Astrocyte of the cerebellum (primary cell): ENCODE data around the gene HIPK2.

Experiments
- DNase-seq: peaks from one replicate; pipeline ENCODE4 v3.0.0-alpha.2; 2011; ENCODE audit warnings: low read depth
- H3K4me3 ChIP-seq: 2 replicates; pipeline ENCODE4 v1.5.1; 2011; ENCODE audit warnings: mild to moderate bottlenecking, low read depth, low read length, moderate library complexity
- CTCF ChIP-seq: IDR thresholded peaks from 2 replicates; pipeline ENCODE4 v1.5.1; 2012; ENCODE audit warnings: low read length, low read depth, moderate library complexity, mild to moderate bottlenecking; ENCODE audit errors: missing control alignments
- in situ Hi-C: cut with HindIII; loops from 2 replicates; pipeline ENCODE4 v1.10.0; 2017; ENCODE audit warnings: low sequenced_read_pairs

HIPK2 gene

GRCh38 chr7:139735466-139735865 is 42.3 kb downstream of the HIPK2 start:
- TF ChIP-seq CTCF, result no peak
- in situ Hi-C loops, result no loop called here
- no peak overlapping the region for H3K4me3 ChIP-seq
- DNase-seq, result no peak

- no peak overlapping the region for H3K4me3 ChIP-seq
- in situ Hi-C loops, result no loop called here
- TF ChIP-seq CTCF, result no peak
- peak; percentile 90 for DNase-seq
Observed at GRCh38 chr7:139734395-139734794, 43.4 kb downstream of the HIPK2 start.

- H3K4me3 ChIP-seq, result no peak overlapping the region
- in situ Hi-C loops, result no loop called here
- TF ChIP-seq CTCF, result no peak
- no peak for DNase-seq
Observed at GRCh38 chr7:139733751-139734150, 44.0 kb downstream of the HIPK2 start.

- DNase-seq, result no peak
- in situ Hi-C loops, result no loop called here
- TF ChIP-seq CTCF, result no peak
- H3K4me3 ChIP-seq, result no peak overlapping the region
Observed at GRCh38 chr7:139732471-139733167, 45.2 kb downstream of the HIPK2 start.

GRCh38 chr7:139731802-139732470 is 45.9 kb downstream of the HIPK2 start:
- DNase-seq, result peak; percentile 66
- H3K4me3 ChIP-seq, result no peak overlapping the region
- in situ Hi-C loops, result no loop called here

More at GRCh38 chr7:139731802-139732470, 45.9 kb downstream of the HIPK2 start:
- TF ChIP-seq CTCF, result no peak
